Measurements from ENCODE around the gene RNF223. TPM values are rescaled to one million over a fixed set of nuclear protein-coding genes. Genes with fewer than 3 reads are reported as not detected.

Gene RNF223
- polyA plus RNA-seq, 1 donor (not counting 4 experiments of a cell fraction or from before 2014, with no cell fraction given), result 0.22 TPM

DNA sequence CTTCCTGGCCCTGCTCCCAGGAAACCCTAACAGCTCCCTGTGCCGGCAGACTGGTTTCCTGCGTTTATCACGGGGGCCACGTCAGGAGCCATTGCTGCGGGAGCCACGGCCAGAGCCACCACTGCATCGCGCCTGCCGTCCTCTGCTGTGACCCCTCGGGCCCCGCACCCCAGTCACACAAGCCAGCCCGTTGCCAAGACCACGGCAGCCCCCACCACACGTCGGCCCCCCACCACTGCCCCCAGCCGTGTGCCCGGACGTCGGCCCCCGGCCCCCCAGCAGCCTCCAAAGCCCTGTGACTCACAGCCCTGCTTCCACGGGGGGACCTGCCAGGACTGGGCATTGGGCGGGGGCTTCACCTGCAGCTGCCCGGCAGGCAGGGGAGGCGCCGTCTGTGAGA lies 26.1 kb downstream of the RNF223 start:
- Histone ChIP-seq H3K27ac (ENCODE audit: control insufficient read depth, insufficient read depth, low read length) (no peak overlapping the region), H3K27me3 (ENCODE audit: control insufficient read depth, extremely low read depth, insufficient read depth, low read length) (no peaks in the 10 kb centered on the region), H4K20me1 (ENCODE audit: control insufficient read depth, extremely low read depth, insufficient read depth, low read length) (peaks cover 20% of the 10 kb centered on the region), H3K9ac (ENCODE audit: control insufficient read depth, extremely low read depth, insufficient read depth, low read length) (no peak overlapping the region), H3K36me3 (ENCODE audit: control insufficient read depth in 2 of 2, extremely low read depth in 1 of 2, insufficient read depth in 2 of 2, low read length in 2 of 2) (peaks cover 46% of the 10 kb centered on the region in 2 experiments), H3K9me1 (ENCODE audit: control insufficient read depth, extremely low read depth, insufficient read depth, low read length) (no peaks in the 10 kb centered on the region), H3K4me2 (ENCODE audit: control insufficient read depth, extremely low read depth, insufficient read depth, low read depth, low read length) (no peak overlapping the region), H3K4me1 (ENCODE audit: control insufficient read depth, extremely low read depth, insufficient read depth, low read length) (no peaks in the 10 kb centered on the region), H3K9me3 (ENCODE audit: control insufficient read depth, low read depth, low read length) (no peaks in the 10 kb centered on the region), H3K79me2 (ENCODE audit: control insufficient read depth, insufficient read depth, low read length) (peaks cover 16% of the 10 kb centered on the region), H2AFZ (ENCODE audit: control insufficient read depth, low read length) (no peak overlapping the region), H3K4me3 (ENCODE audit: control insufficient read depth in 2 of 3, extremely low read depth in 1 of 3, insufficient read depth in 2 of 3, low read depth in 1 of 3, low read length in 3 of 3) (no peak overlapping the region)
- DNase-seq (ENCODE audit: low read depth, low spot score) (no peak), FAIRE-seq (no peak)
- no peak for TF ChIP-seq EZH2 (IDR thresholded peaks at IDR 0.05; ENCODE audit: low read length)
- TF ChIP-seq, protein P1, sequence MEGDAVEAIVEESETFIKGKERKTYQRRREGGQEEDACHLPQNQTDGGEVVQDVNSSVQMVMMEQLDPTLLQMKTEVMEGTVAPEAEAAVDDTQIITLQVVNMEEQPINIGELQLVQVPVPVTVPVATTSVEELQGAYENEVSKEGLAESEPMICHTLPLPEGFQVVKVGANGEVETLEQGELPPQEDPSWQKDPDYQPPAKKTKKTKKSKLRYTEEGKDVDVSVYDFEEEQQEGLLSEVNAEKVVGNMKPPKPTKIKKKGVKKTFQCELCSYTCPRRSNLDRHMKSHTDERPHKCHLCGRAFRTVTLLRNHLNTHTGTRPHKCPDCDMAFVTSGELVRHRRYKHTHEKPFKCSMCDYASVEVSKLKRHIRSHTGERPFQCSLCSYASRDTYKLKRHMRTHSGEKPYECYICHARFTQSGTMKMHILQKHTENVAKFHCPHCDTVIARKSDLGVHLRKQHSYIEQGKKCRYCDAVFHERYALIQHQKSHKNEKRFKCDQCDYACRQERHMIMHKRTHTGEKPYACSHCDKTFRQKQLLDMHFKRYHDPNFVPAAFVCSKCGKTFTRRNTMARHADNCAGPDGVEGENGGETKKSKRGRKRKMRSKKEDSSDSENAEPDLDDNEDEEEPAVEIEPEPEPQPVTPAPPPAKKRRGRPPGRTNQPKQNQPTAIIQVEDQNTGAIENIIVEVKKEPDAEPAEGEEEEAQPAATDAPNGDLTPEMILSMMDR (optimal IDR thresholded peaks at IDR 0.05 in 1 of 3, IDR thresholded peaks at IDR 0.05 in 1 of 3, conservative IDR thresholded peaks at IDR 0.05 in 1 of 3; ENCODE audit: extremely low read depth in 1 of 3, insufficient read depth in 2 of 3, low read length in 3 of 3), result no peak
- dilution Hi-C loops (cut with MboI; ENCODE audit: extremely low pct_ligation_motif_present, low sequenced_read_pairs), result no loop called here

GRCh38 chr1:1047407-1047806 lies 26.7 kb downstream of the RNF223 start:
- no peak overlapping the region for H3K9ac ChIP-seq (ENCODE audit: control insufficient read depth, extremely low read depth, insufficient read depth, low read length)

More at GRCh38 chr1:1047407-1047806, 26.7 kb downstream of the RNF223 start:
- H3K9me3 ChIP-seq (ENCODE audit: control insufficient read depth, low read depth, low read length), result no peaks in the 10 kb centered on the region
- H3K4me1 ChIP-seq (ENCODE audit: control insufficient read depth, extremely low read depth, insufficient read depth, low read length), result no peaks in the 10 kb centered on the region
- no peak overlapping the region for H3K4me3 ChIP-seq (ENCODE audit: control insufficient read depth in 2 of 3, extremely low read depth in 1 of 3, insufficient read depth in 2 of 3, low read depth in 1 of 3, low read length in 3 of 3)
- peaks cover 22% of the 10 kb centered on the region for H3K79me2 ChIP-seq (ENCODE audit: control insufficient read depth, insufficient read depth, low read length)
- FAIRE-seq (no peak), DNase-seq (ENCODE audit: low read depth, low spot score) (no peak)
- no peaks in the 10 kb centered on the region for H3K9me1 ChIP-seq (ENCODE audit: control insufficient read depth, extremely low read depth, insufficient read depth, low read length)
- no peaks in the 10 kb centered on the region for H3K27me3 ChIP-seq (ENCODE audit: control insufficient read depth, extremely low read depth, insufficient read depth, low read length)
- no peak overlapping the region for H2AFZ ChIP-seq (ENCODE audit: control insufficient read depth, low read length)
- no peak overlapping the region for H3K27ac ChIP-seq (ENCODE audit: control insufficient read depth, insufficient read depth, low read length)
- dilution Hi-C loops (cut with MboI; ENCODE audit: extremely low pct_ligation_motif_present, low sequenced_read_pairs), result no loop called here
- no peak overlapping the region for H3K4me2 ChIP-seq (ENCODE audit: control insufficient read depth, extremely low read depth, insufficient read depth, low read depth, low read length)
- H3K36me3 ChIP-seq (ENCODE audit: control insufficient read depth in 2 of 2, extremely low read depth in 1 of 2, insufficient read depth in 2 of 2, low read length in 2 of 2), result peaks cover 42 to 48% of the 10 kb centered on the region in 2 experiments
- H4K20me1 ChIP-seq (ENCODE audit: control insufficient read depth, extremely low read depth, insufficient read depth, low read length), result peaks cover 24% of the 10 kb centered on the region
- TF ChIP-seq EZH2 (IDR thresholded peaks at IDR 0.05; ENCODE audit: low read length), result no peak
- TF ChIP-seq, protein P1 (optimal IDR thresholded peaks at IDR 0.05 in 1 of 3, IDR thresholded peaks at IDR 0.05 in 1 of 3, conservative IDR thresholded peaks at IDR 0.05 in 1 of 3; ENCODE audit: extremely low read depth in 1 of 3, insufficient read depth in 2 of 3, low read length in 3 of 3), result no peak
